Testis (tissue), 2 donors: ENCODE results near the gene TTLL5.

Source experiments
- POLR2A ChIP-seq: fragments of 450-650 bp; IDR thresholded peaks from one replicate; pipeline ENCODE4 v1.6.1; 2017; ENCODE audit warnings: antibody characterized with exemption, mild to moderate bottlenecking, moderate library complexity
- TF ChIP-seq, protein P1 (sequence below), 3 experiments: fragments of 450-650 bp in 2 of 3; fragments of 200-600 bp in 1 of 3; sonication (generic) in 1 of 3; IDR thresholded peaks; one replicate each; pipeline ENCODE4 v1.5.1; 2016 to 2019; ENCODE audit warnings: antibody characterized with exemption in 3 of 3, mild to moderate bottlenecking in 2 of 3, moderate library complexity in 1 of 3

DNA sequence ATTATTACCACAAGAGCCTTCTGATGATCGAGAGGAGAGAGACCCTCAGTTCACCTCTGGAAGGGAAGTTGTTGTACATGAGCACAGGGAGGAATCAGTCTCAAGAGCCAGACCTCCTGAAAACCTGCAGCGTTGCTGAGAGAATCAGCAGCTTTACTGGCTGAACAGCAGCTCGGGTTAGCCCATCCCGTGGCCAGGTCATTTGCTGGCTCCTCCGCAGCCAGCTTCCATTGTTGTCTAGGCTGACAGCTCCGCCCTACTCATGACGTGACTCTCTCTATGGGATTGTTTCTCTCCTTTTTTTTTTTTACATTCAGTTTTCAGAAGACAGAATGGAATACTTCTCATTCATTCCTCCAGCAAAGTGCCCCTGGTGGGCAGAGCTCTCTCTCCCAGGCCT is 250.8 kb downstream of the TTLL5 start:
- TF ChIP-seq, protein P1, sequence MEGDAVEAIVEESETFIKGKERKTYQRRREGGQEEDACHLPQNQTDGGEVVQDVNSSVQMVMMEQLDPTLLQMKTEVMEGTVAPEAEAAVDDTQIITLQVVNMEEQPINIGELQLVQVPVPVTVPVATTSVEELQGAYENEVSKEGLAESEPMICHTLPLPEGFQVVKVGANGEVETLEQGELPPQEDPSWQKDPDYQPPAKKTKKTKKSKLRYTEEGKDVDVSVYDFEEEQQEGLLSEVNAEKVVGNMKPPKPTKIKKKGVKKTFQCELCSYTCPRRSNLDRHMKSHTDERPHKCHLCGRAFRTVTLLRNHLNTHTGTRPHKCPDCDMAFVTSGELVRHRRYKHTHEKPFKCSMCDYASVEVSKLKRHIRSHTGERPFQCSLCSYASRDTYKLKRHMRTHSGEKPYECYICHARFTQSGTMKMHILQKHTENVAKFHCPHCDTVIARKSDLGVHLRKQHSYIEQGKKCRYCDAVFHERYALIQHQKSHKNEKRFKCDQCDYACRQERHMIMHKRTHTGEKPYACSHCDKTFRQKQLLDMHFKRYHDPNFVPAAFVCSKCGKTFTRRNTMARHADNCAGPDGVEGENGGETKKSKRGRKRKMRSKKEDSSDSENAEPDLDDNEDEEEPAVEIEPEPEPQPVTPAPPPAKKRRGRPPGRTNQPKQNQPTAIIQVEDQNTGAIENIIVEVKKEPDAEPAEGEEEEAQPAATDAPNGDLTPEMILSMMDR (IDR thresholded peaks at IDR 0.05), result no peak
- TF ChIP-seq POLR2A, result no peak
